ENCODE data around the gene HPCAL1.

Gene HPCAL1

DNA sequence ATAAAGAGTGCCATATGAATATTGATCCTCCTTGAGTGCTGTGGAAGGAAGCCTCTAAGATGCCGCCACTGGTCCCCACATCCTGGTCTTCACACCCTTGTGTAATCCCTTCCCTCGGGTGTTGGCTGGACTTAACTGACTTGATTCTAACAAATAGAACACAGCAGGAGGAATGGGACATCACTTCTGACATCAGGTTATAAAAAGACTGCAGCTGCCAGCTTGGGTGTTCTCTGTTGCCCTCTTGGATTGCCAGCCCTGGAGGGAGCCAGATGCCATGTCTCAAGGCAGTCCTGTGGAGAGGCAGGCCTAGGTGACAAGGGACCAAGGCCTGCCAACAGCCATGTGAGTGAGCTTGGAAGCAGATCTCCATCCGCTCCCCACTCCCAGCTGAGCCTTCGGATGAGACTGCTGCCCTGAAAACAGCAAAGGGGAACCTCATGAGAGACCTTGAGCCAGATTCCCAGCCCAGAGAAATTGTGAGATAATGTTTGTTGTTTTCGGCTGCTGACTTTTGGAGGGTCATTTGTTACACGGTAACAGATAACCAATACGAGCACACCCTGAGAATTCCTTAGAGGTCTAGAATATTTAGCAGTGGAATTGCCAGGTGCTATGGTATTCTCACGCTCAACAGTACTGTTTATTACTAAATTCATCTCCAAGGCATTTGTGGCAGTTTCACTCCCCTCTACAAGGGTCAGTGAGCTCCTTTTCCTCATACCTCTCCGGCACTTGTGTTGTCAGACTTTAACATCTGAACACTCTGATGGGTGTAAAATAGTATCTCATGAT, 32.5 kb downstream of the HPCAL1 start:
- Histone ChIP-seq H3K9me3 (ENCODE audit: insufficient read depth, low read depth, low read length) (no peaks in the 10 kb centered on the region; the same call in 1 of the 2 replicates), H3K9ac (ENCODE audit: low read depth, low read length, poor library complexity, severe bottlenecking) (no peak overlapping the region), H3K9me2 (replicated peaks; ENCODE audit: low read depth, low read length) (no peaks in the 10 kb centered on the region), H3K4me2 (ENCODE audit: low read depth, low read length, poor library complexity, severe bottlenecking) (no peak overlapping the region), H2AFZ (ENCODE audit: low read length) (no peak overlapping the region), H3K4me1 (ENCODE audit: insufficient read depth, low read length, poor library complexity, severe bottlenecking) (peaks cover 38% of the 10 kb centered on the region), H3K36me3 (ENCODE audit: insufficient read depth, low read length) (peaks cover 18% of the 10 kb centered on the region; the same call in 1 of the 2 replicates), H3K79me2 (ENCODE audit: insufficient read depth, low read length) (peaks cover 97% of the 10 kb centered on the region; the same call in 1 of the 2 replicates), H3K4me3 (ENCODE audit: low read length, poor library complexity, severe bottlenecking) (no peak overlapping the region), H3K27me3 (ENCODE audit: insufficient read depth, low read length, poor library complexity, severe bottlenecking) (no peaks in the 10 kb centered on the region), H3F3A (ENCODE audit: low read depth) (0 out of 2 replicates have a peak, but pooled peaks cover 5% of the 10 kb centered on the region), H4K20me1 (ENCODE audit: insufficient read depth, low read length, poor library complexity, severe bottlenecking) (no peaks in the 10 kb centered on the region)
- TF ChIP-seq, protein P1, sequence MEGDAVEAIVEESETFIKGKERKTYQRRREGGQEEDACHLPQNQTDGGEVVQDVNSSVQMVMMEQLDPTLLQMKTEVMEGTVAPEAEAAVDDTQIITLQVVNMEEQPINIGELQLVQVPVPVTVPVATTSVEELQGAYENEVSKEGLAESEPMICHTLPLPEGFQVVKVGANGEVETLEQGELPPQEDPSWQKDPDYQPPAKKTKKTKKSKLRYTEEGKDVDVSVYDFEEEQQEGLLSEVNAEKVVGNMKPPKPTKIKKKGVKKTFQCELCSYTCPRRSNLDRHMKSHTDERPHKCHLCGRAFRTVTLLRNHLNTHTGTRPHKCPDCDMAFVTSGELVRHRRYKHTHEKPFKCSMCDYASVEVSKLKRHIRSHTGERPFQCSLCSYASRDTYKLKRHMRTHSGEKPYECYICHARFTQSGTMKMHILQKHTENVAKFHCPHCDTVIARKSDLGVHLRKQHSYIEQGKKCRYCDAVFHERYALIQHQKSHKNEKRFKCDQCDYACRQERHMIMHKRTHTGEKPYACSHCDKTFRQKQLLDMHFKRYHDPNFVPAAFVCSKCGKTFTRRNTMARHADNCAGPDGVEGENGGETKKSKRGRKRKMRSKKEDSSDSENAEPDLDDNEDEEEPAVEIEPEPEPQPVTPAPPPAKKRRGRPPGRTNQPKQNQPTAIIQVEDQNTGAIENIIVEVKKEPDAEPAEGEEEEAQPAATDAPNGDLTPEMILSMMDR (conservative IDR thresholded peaks at IDR 0.05; ENCODE audit: low read length): no peak
- no peak for TF ChIP-seq EZH2phosphoT487 (IDR thresholded peaks at IDR 0.05; ENCODE audit: borderline replicate concordance)

DNA sequence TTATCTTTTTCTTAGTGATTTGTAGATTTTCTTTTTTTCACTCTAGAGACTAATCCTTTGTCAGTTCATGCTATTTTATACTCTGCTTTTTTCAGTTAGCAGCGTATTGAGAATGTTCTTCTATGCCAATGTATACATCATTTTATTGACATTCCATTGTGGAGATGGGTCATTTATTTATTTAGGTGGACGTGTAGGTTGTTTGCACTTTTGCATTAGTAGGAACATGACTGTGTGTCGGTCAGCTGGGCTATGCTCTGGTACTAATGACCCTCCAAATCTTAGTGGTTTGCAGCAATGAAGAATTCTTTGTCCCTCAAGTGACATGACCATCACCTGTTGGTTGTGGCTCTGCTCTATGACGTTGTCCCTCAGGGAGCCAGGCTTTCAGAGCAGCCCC, 33.6 kb downstream of the HPCAL1 start:
- Histone ChIP-seq H3K79me2 (ENCODE audit: insufficient read depth, low read length) (peaks cover 98% of the 10 kb centered on the region; the same call in 1 of the 2 replicates), H3K4me3 (ENCODE audit: low read length, poor library complexity, severe bottlenecking) (no peak overlapping the region), H3K9me2 (replicated peaks; ENCODE audit: low read depth, low read length) (no peaks in the 10 kb centered on the region), H3K4me2 (ENCODE audit: low read depth, low read length, poor library complexity, severe bottlenecking) (no peak overlapping the region), H3K9me3 (ENCODE audit: insufficient read depth, low read depth, low read length) (no peaks in the 10 kb centered on the region; the same call in 1 of the 2 replicates), H4K20me1 (ENCODE audit: insufficient read depth, low read length, poor library complexity, severe bottlenecking) (no peaks in the 10 kb centered on the region), H3F3A (ENCODE audit: low read depth) (0 out of 2 replicates have a peak, but pooled peaks cover 5% of the 10 kb centered on the region), H3K36me3 (ENCODE audit: insufficient read depth, low read length) (peaks cover 18% of the 10 kb centered on the region; the same call in 1 of the 2 replicates), H2AFZ (ENCODE audit: low read length) (no peak overlapping the region), H3K27me3 (ENCODE audit: insufficient read depth, low read length, poor library complexity, severe bottlenecking) (no peaks in the 10 kb centered on the region), H3K9ac (ENCODE audit: low read depth, low read length, poor library complexity, severe bottlenecking) (no peak overlapping the region), H3K4me1 (ENCODE audit: insufficient read depth, low read length, poor library complexity, severe bottlenecking) (peaks cover 28% of the 10 kb centered on the region)
- TF ChIP-seq, protein P1 (conservative IDR thresholded peaks at IDR 0.05; ENCODE audit: low read length): no peak
- TF ChIP-seq EZH2phosphoT487 (IDR thresholded peaks at IDR 0.05; ENCODE audit: borderline replicate concordance): no peak

DNA sequence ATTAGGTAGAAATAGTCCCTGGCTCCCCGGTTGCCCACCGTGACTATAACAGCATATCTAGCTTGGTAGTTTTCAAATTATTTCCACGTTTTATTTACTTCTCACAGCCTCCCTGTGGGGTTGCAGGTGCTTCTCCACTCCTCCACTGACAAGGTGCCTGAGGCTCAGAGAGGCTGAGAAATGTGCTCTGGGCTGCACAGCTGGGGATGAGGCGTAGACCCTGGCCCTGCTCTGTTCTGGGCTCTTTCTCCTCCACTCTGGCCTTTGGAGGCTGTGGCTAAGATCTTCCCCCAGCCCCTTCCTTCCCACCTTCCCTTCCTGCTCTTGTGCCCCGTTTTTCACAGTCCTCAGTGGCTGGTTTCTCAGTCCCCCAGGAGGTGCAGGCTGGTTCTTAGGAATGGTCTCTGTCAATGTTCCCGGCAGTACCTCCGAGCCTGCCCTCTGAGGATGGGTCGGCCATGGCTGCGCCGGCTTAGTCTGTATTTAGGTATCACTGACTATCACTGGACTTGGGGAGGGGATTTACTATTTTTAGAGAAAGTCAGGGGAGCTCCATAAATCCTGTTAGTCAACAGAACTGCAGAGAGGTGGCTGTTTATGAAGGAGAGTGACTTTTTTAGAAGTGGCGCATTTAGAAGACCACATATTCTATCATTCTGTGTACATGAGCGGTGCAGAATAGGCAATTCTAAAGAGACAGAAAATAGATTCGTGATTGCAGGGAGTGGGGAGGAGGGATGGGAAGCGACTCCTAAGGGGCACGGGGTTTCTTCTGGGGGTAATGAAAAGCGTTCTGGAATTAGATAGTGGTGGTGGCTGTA, 35.0 kb downstream of the HPCAL1 start:
- no peaks in the 10 kb centered on the region for H4K20me1 ChIP-seq (ENCODE audit: insufficient read depth, low read length, poor library complexity, severe bottlenecking)
- no peaks in the 10 kb centered on the region for H3K27me3 ChIP-seq (ENCODE audit: insufficient read depth, low read length, poor library complexity, severe bottlenecking)
- H2AFZ ChIP-seq (ENCODE audit: low read length): no peak overlapping the region
- peaks cover 97% of the 10 kb centered on the region; the same call in 1 of the 2 replicates for H3K79me2 ChIP-seq (ENCODE audit: insufficient read depth, low read length)
- no peaks in the 10 kb centered on the region for H3F3A ChIP-seq (ENCODE audit: low read depth)
- no peaks in the 10 kb centered on the region; the same call in 1 of the 2 replicates for H3K9me3 ChIP-seq (ENCODE audit: insufficient read depth, low read depth, low read length)
- H3K4me3 ChIP-seq (ENCODE audit: low read length, poor library complexity, severe bottlenecking): no peak overlapping the region
- no peak overlapping the region for H3K4me2 ChIP-seq (ENCODE audit: low read depth, low read length, poor library complexity, severe bottlenecking)
- H3K9me2 ChIP-seq (replicated peaks; ENCODE audit: low read depth, low read length): no peaks in the 10 kb centered on the region
- no peak for TF ChIP-seq EZH2phosphoT487 (IDR thresholded peaks at IDR 0.05; ENCODE audit: borderline replicate concordance)
- TF ChIP-seq, protein P1 (conservative IDR thresholded peaks at IDR 0.05; ENCODE audit: low read length): no peak
- no peak overlapping the region for H3K9ac ChIP-seq (ENCODE audit: low read depth, low read length, poor library complexity, severe bottlenecking)
- H3K36me3 ChIP-seq (ENCODE audit: insufficient read depth, low read length): peaks cover 18% of the 10 kb centered on the region; the same call in 1 of the 2 replicates
- peaks cover 15% of the 10 kb centered on the region for H3K4me1 ChIP-seq (ENCODE audit: insufficient read depth, low read length, poor library complexity, severe bottlenecking)

Measured in Loucy (cell line).